Measurements from ENCODE around the gene MTCH1. TPM values are rescaled to one million over a fixed set of nuclear protein-coding genes. Genes with fewer than 3 reads are reported as not detected.

MTCH1 gene
- total RNA-seq, 1 donor from 2014 or later, result 196 TPM

GRCh38 chr6:36970892-36971842, 14.8 kb downstream of the MTCH1 start:
- DNase-seq (ENCODE audit: low read depth), result no peak

- DNase-seq (ENCODE audit: low read depth), result no peak
Observed at GRCh38 chr6:36969988-36970891, 15.8 kb downstream of the MTCH1 start.

GRCh38 chr6:36969240-36969691, 16.7 kb downstream of the MTCH1 start:
- DNase-seq (ENCODE audit: low read depth), result no peak

GRCh38 chr6:36968266-36968977, 17.6 kb downstream of the MTCH1 start:
- DNase-seq (ENCODE audit: low read depth), result no peak

GRCh38 chr6:36967757-36968156, 18.2 kb downstream of the MTCH1 start:
- no peak for DNase-seq (ENCODE audit: low read depth)

GRCh38 chr6:36967301-36967700, 18.7 kb downstream of the MTCH1 start:
- DNase-seq (ENCODE audit: low read depth), result peak; percentile 23

- no peak for DNase-seq (ENCODE audit: low read depth)
Observed at GRCh38 chr6:36964908-36965307, 21.1 kb downstream of the MTCH1 start.

GRCh38 chr6:36964349-36964748, 21.6 kb downstream of the MTCH1 start:
- no peak for DNase-seq (ENCODE audit: low read depth)

- no peak for DNase-seq (ENCODE audit: low read depth)
Observed at GRCh38 chr6:36963451-36964290, 22.3 kb downstream of the MTCH1 start.

GRCh38 chr6:36962874-36963273, 23.1 kb downstream of the MTCH1 start:
- DNase-seq (ENCODE audit: low read depth), result no peak

GRCh38 chr6:36961441-36962435, 24.3 kb downstream of the MTCH1 start:
- no peak for DNase-seq (ENCODE audit: low read depth)

GRCh38 chr6:36959555-36960250, 26.3 kb downstream of the MTCH1 start:
- DNase-seq (ENCODE audit: low read depth), result no peak

- no peak for DNase-seq (ENCODE audit: low read depth)
Observed at GRCh38 chr6:36958775-36959554, 27.0 kb downstream of the MTCH1 start.

GRCh38 chr6:36957773-36958271, 28.2 kb downstream of the MTCH1 start:
- no peak for DNase-seq (ENCODE audit: low read depth)

GRCh38 chr6:36956446-36956820, 29.6 kb downstream of the MTCH1 start:
- no peak for DNase-seq (ENCODE audit: low read depth)

- peak; percentile 30 for DNase-seq (ENCODE audit: low read depth)
Observed at GRCh38 chr6:36955671-36956445, 30.1 kb downstream of the MTCH1 start.

- no peak for DNase-seq (ENCODE audit: low read depth)
Observed at GRCh38 chr6:36955136-36955535, 30.9 kb downstream of the MTCH1 start.

Measured in renal cortical epithelial cell (primary cell).